Esophagus (tissue), 2 donors: ENCODE measurements around the gene CYTH4. TPM values are rescaled to one million over a fixed set of nuclear protein-coding genes. Genes with fewer than 3 reads are reported as not detected.

Experiments used
- H3K27ac ChIP-seq, 2 donors: one replicate each; pipeline ENCODE4 v1.5.1; 2013; ENCODE audit warnings: low read depth in 2 of 2, mild to moderate bottlenecking in 2 of 2, inconsistent platforms in 1 of 2, low read length in 1 of 2, moderate library complexity in 1 of 2
- H3K27me3 ChIP-seq, 2 donors: one replicate each; pipeline ENCODE4 v1.6.1; 2013; ENCODE audit warnings: low read length in 2 of 2, control low read depth in 1 of 2, mild to moderate bottlenecking in 1 of 2; ENCODE audit not compliant: insufficient read depth in 2 of 2, control insufficient read depth in 1 of 2
- H3K36me3 ChIP-seq, 2 donors: one replicate each; pipeline ENCODE4 v1.6.1; 2013; ENCODE audit warnings: low read length in 1 of 2; ENCODE audit not compliant: control insufficient read depth in 2 of 2, insufficient read depth in 2 of 2
- H3K4me1 ChIP-seq, 2 donors: one replicate each; pipeline ENCODE4 v1.6.1; 2013; ENCODE audit warnings: low read length in 1 of 2; ENCODE audit not compliant: control insufficient read depth in 2 of 2, insufficient read depth in 2 of 2
- H3K4me3 ChIP-seq, 2 donors: one replicate each; pipeline ENCODE4 v1.5.1; 2013; ENCODE audit warnings: low read length in 2 of 2, mild to moderate bottlenecking in 2 of 2, low read depth in 1 of 2, moderate library complexity in 1 of 2
- H3K9me3 ChIP-seq, 2 donors: one replicate each; pipeline ENCODE4 v1.6.1; 2013; ENCODE audit warnings: mild to moderate bottlenecking in 2 of 2, low read depth in 1 of 2, low read length in 1 of 2, moderate library complexity in 1 of 2; ENCODE audit not compliant: control insufficient read depth in 2 of 2, insufficient read depth in 1 of 2
- WGBS, 2 donors: extraction: QIAGEN DNeasy Blood & Tissue Kit; methylation state at CpG; one replicate each; pipeline ENCODE4 v1.1.7; 2013; 5-methylcytosine and 5-hydroxymethylcytosine counted together
- polyA plus RNA-seq, 2 donors: library from polyadenylated mRNA; stranded (reverse); fragments of 200-250 nt; gene quantifications; one replicate each; pipeline ENCODE4 v1.2.3, GENCODE V29; 2013
- donor health status: healthy with polysubstance abuse.
- donor health status: Bipolar disorder and iron deficiency.

Gene CYTH4
- polyA plus RNA-seq, 2 donors, result 1.4 to 4.1 TPM

DNA sequence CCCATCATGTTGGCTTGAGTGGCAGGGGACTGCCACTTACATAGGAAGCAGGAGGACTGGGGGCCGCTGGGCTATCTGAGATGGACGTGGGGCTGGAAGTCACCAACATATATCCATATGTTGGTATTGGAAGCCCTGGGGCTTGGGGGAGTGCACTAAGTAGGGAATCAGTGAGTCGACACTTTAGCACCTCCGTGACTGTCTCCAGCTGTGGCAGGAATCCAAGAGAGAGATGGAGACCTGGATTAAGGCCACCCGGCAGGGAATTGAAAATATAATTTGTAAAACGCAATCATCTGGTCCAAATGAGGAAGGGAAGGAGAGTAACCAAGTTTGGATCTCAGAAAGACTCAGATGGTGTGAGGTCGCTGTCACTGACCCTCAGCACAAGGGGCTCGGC is 76.6 kb downstream of the CYTH4 start:
- 60 to 67% methylated on average over 8 of the region's 8 CpGs for WGBS, 2 donors
- Histone ChIP-seq H3K27me3 (no peaks in the 10 kb centered on the region), H3K9me3 (no peaks in the 10 kb centered on the region), H3K36me3 (no peaks in the 10 kb centered on the region), H3K4me3 (no peak overlapping the region), H3K27ac (no peak overlapping the region), H3K4me1 (no peaks in the 10 kb centered on the region)

GRCh38 chr22:37362621-37363020 is 80.3 kb downstream of the CYTH4 start:
- WGBS, 2 donors, result 43 to 53% methylated on average over 3 of the region's 3 CpGs
- Histone ChIP-seq H3K4me3 (no peak overlapping the region), H3K27ac (no peak overlapping the region), H3K27me3 (no peaks in the 10 kb centered on the region), H3K4me1 (no peaks in the 10 kb centered on the region), H3K9me3 (no peaks in the 10 kb centered on the region), H3K36me3 (no peaks in the 10 kb centered on the region)

- H3K4me1 ChIP-seq, result no peaks in the 10 kb centered on the region
- H3K27me3 ChIP-seq, result no peaks in the 10 kb centered on the region
- no peak overlapping the region for H3K27ac ChIP-seq
- WGBS, 2 donors, result 69 to 76% methylated on average over 15 of the region's 15 CpGs
- H3K36me3 ChIP-seq, result no peaks in the 10 kb centered on the region
- no peaks in the 10 kb centered on the region for H3K9me3 ChIP-seq
- H3K4me3 ChIP-seq, result no peak overlapping the region
Observed at GRCh38 chr22:37363261-37363992, 81.1 kb downstream of the CYTH4 start.

Other genes starting within 250 kb of the CYTH4 start
- gene KCTD17, start 230.8 kb upstream of the CYTH4 start, polyA plus RNA-seq, result 1 to 10 TPM; 6.7 to 7.4 TPM
- gene TMPRSS6, start 172.8 kb upstream of the CYTH4 start, polyA plus RNA-seq, result under 1 TPM; 0.04 to 0.05 TPM
- 1 to 10 TPM in 1 of 2 donors, under 1 TPM in 1; 0.65 to 1.2 TPM for gene IL2RB, start 132.6 kb upstream of the CYTH4 start, polyA plus RNA-seq
- 1 to 10 TPM; 1.3 to 4.9 TPM for gene C1QTNF6, start 94.3 kb upstream of the CYTH4 start, polyA plus RNA-seq
- under 1 TPM in 1 of 2 donors, not detected in 1; 0.02 TPM for gene SSTR3, start 70.0 kb upstream of the CYTH4 start, polyA plus RNA-seq
- 1 to 10 TPM; 7.2 to 9.4 TPM for gene RAC2, start 38.2 kb upstream of the CYTH4 start, polyA plus RNA-seq
- gene ELFN2, start 145.0 kb downstream of the CYTH4 start, polyA plus RNA-seq, result under 1 TPM; 0.01 to 0.02 TPM
- gene MFNG, start 203.9 kb downstream of the CYTH4 start, polyA plus RNA-seq, result 1 to 10 TPM; 2.6 to 3.1 TPM
- 10 to 100 TPM; 13.0 to 13.1 TPM for gene CARD10, start 236.9 kb downstream of the CYTH4 start, polyA plus RNA-seq